Hematopoietic multipotent progenitor cell treated with erythropoietin and hydrocortisone succinate and interleukin-3 and kit ligand, for 15 days (in vitro differentiated cells): ENCODE results near the gene CALU.
A peak's percentile ranks its signal among the peaks of the same experiment; 100 is the strongest.

Experiments
- DNase-seq: peaks from one replicate; pipeline ENCODE4 v3.0.0-alpha.2; 2015; ENCODE audit warnings: low spot score

Gene CALU

DNA sequence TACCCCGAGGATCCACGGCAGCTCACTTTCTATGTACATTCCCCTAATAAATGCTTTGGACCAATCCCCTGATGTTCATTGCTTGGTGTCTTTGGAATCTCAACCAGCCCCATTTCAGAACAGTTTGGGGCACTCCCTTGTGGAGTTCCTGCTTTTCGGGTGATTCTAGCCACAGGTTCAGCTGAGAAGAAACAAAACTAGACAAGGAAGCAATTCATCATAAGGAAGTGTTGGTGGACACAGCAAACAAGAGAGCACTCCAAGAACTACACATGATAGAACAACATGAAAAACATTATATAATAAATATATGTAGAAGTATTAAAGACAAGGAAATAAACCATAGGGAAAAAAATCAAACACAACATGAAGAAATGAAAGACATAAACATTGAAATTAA lies 46.6 kb downstream of the CALU start:
- no peak for DNase-seq

DNA sequence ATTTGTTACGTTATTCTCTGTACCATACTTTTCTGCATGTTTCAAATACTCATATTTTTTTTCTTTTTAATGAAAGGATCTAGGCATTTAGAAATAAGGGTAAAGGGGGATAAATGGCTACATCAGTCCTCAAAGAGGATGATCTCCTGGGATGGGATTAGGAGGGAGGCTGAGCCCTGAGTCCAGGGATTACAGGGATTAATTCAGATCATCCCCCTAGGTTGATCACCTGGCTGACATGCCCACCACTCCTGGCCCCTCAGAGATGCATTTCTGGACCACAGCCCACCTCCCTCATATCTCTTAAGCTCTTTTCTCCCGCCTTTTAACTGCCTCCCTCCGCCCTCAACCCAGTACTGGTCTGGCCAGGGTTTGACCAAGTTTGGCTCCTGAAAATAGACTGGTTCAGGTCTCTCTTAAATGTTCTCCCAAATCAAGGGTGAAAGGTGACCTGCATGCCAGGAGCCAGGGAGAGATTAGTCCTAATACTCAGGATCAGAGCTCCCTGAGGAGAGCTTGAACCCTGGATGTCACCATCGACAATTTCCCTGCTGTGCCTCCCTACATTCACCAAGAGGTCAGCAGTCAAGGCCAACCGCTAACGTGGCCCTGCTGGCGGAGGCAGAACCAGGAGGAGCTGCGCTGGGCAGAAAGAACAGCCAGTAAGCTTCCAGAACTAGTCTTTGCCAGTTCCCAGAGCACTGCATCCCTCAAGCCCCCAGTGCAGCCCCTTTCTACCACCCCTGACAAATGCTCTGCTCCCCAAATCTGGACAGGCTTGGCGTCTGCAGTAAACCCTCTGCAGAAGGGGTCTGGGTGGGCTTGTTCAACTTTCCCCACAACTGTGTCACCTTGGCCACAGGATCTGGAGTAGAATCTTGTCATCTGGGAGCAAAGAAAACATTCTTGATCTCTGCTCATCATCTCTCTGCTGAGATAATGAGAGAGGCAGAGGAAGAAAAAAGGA lies 49.6 kb downstream of the CALU start:
- no peak for DNase-seq

DNA sequence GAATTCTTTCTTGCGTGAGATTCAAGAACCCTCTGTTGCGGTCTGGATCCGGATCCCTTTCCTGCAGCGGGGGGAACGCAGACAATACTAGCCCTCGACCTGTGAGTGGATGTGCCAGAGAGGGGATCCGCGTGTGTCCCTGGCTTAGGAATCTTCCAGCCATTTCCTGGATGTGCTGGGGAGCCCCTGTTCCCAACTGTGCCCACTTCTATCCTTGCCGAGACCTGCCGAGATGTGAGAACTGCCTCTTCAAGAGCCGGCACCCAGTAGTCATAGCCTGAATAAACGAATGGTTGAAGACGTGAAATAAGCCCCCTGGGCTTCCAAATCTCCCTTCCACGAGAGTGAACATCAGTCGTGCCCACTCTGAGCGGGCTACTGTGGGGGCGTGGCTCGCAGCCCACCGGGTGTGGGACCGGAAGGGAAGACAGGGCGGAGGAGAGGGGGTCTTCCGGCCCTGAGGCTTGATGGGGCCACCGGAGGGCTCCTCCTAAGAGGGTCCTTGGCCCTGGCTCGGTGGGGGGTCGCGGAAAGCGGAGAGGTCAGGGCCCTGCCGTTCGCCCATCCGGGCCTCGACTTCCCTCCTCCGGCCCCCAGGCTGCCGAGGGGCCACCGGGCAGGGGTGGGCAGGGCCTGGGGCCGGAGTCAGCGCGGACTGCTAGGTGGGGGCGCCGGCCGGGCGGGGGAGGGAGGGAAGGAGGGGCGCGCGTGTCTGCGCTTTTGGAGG lies 51.3 kb downstream of the CALU start:
- DNase-seq, result no peak

DNA sequence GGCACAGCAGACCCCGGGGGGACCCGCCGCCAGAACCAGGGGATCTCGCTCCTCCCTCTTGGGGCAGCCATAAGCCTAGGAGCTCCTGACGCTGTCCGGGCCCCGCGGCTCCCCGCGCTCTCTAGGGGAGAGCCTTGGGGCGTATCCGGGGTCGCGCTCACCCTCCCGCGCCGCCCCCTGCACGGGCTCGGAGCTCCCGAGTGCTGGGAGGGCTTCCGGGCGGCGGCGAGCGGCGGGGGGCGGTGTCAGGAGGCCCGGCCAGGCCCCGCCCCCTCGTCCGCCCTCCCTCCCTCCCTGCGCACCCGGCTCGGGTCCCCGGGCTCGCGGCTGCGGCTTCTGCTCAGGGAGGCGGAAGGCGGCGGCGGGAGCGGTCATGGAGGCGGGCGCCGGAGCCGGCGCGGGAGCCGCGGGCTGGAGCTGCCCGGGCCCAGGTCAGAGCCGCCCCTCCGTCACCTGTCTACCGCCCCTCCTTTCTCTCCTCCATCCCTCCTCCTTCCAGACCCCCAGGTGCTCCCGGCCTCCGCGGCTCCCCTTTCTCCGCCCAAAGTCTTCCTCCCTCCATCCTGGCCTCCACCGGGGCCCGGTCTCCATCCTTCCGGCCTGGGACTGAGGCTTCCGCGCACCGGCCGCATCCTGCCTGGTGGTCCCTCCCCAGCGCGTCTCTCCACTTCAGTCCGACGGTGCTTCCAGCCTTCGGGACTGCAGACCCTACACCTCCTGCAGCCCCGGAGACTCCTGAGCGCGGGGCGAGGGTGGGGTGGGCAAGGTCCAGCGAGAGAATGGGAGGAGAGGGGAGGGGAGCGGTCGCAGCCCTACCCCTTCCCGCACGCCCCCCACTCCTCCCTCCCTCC lies 52.2 kb downstream of the CALU start, which contains the start of gene CCDC136:
Gene CCDC136 (plus strand): TSS at position 848 of the 851 bp plus-strand sequence. CDS start 444 bp downstream, outside the sequence.
- DNase-seq, result peak; percentile 45

DNA sequence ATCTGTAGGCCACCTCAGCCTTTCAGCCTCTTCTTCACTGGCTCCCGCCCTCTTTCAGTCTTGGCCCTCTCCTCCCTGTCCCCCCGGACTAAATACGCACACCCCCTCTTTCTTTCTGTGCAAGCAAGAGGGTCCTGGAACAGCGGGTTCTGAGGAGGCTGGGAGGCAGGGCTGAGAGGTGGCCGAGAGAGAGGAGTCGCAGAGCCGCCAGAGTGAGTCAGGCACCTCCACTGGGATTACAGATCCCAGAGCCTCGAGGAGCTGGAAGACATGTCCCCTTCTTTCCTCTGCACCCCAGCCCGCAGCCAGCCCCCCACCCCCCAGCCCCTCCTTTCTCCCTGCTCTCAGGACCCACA lies 52.8 kb downstream of the CALU start:
- no peak for DNase-seq

DNA sequence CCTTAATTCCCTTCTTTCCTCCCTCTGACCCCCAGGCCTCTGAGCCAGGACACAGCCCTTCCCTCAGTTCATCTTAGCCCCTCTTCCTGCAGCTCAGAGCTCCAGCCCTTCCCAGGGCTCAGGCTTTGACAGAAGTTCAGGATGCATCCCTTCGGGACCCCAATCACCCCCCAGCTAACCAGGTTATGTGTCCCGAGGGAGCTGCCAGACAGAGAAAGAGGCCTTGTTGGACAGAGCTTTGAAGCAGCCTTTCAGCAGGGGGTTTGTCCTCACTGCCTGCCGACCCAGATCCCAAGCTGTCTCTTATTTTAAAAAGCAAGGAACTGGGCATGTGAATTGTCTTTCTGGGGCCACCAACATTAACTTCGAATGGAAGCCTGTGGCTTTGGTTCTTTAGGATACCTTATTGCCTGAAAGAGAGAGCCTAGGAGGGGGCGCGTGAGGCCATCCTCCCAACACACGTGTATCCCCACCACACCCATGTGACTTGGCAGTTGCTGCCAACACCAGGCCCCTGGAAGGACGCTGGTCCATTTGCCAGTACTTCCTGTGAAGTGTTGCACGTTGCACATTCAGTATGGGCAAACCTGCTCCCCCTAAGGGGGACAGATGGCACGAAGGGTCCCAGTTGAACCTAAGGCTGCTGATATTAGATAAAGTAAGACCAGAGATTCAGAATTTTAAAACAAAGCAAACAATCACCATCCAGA lies 53.5 kb downstream of the CALU start:
- peak; percentile 24 for DNase-seq

DNA sequence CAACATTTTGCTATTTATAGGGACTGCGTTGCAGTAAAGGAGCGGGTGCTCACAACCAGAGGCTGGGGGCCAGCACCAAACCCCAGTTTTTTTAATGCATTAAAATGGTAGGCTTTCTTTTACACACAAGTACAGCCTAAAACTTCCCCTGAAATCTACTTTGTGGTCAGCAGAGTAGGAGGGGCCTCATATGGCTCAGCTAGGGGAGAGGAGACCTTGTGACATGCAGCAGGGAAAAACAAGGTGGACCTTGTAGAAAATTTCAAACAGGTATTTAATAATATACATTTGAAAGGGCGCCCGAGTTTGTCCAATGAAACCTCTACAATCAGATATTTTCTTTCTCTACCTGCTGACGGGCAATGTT lies 54.0 kb downstream of the CALU start:
- no peak for DNase-seq

DNA sequence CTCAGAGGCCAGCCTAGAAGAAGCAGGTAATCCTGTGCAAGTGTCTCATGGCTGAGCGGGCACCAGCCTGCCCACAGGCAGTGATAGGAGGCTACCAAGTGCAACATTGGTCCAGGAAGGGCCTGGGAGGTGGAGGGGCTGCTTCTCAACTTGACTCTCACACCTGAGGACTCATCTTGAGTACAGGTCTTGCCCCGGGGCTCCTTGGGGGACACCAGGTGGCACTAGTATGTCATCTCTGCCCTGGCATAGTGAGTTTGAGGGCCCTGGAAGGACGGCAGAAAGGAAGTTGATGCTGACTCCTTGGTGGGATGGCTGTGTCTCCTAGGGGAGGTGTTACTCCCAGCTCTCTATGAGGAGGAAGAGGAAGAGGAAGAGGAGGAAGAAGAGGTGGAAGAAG lies 54.9 kb downstream of the CALU start:
- DNase-seq, result no peak

DNA sequence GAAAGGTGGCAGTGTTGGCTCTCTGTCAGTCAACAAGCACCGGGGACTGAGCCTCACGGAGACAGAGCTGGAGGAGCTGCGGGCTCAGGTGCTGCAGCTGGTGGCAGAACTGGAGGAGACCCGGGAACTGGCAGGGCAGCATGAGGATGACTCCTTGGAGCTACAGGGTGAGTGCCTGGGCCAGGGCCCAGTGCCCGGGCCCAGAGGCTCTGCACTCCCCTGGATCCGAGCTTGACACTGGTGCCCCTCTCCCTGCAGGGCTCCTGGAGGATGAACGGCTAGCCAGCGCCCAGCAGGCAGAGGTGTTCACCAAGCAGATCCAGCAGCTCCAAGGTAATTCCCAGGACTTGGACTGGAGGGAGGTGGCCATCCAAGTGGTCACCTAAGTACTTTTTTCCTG lies 55.3 kb downstream of the CALU start:
- no peak for DNase-seq

DNA sequence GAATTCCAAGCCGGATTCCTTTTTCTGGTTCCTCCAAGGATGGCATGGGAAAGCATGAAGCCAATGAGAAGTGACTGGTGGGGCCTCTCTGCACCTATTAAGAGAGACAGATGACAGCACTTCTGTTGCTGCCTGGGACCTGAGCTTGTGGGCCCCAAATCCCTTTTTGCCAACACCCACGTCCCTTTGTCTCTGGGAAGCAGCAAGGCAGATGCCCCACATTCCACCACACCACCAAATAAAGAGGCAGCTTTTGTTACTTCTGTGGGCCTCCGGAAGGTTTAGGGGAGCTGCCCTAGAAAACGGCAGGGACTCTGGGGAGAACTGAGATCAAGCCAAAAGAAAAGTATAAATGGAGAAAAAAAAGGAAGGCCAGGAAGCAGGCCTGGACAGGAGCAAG lies 56.0 kb downstream of the CALU start:
- no peak for DNase-seq

DNA sequence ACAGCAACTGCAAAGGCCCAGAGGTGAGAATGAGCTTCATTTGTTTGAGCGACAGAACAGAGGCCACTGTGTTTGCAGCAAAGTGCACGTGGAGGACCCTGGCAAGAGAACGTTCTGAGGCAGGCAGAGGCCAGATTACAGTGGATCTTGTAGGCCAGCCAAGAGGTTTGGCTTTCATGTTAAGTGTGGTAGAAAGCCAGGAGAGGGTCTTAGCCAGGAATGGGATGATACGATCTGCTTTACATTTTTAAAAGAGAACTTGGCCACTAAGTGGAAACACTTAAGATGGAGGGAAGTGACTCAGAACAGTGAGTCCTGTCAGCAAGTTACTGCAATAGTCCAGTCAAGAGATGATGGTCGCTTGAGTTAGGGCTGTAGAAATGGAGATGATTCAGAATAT lies 57.2 kb downstream of the CALU start:
- no peak for DNase-seq

DNA sequence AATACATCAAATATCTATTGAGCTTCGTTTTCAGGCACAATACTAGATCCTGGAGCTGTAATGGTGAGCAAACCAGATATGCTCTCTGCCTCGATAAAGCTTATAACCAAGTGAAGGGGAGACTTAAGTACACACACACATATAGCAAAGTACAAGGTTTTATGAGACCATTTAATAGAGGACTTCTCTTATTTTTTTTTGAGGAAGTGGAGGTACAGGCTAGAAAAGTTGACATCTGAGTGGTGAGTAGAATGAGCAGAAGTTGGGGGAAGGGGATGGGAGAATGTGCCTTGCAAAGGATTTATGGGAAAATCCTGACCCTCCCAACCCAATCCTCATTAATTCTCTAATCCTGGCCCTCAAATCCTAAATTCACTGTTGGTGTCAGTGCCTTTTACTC lies 60.3 kb downstream of the CALU start:
- DNase-seq, result no peak

DNA sequence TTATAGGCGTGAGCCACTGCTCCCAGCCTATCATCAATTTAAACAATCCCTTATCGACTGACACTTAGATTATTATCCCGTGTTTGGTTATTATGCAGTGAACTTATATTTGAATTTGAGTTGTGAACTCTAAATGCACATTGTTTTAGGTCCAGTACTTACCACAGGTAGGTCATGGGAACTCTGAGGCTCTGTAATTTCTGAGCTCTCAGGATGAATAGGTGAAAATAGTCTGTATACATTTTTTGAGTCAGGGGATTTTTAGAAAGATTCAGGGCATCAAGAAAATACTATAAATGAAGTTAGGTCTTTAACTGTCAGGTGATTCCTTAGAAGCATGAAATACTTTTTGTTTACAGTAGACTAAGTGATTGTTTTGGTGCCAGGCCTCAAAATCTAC lies 61.4 kb downstream of the CALU start:
- no peak for DNase-seq

DNA sequence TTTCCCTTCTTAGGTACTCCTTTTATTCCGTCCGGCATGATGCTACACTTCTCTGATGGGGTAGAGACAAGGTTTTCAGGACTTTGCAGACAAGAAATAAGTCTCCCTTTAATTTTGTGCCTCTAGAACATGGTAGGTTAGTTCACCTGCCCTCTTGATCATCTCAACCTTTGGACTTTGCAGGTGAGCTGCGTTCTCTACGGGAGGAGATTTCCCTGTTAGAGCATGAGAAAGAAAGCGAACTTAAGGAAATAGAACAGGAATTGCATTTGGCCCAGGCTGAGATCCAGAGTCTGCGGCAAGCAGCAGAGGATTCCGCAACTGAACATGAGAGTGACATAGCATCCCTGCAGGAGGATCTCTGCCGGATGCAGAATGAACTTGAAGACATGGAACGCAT lies 61.8 kb downstream of the CALU start:
- DNase-seq, result no peak

DNA sequence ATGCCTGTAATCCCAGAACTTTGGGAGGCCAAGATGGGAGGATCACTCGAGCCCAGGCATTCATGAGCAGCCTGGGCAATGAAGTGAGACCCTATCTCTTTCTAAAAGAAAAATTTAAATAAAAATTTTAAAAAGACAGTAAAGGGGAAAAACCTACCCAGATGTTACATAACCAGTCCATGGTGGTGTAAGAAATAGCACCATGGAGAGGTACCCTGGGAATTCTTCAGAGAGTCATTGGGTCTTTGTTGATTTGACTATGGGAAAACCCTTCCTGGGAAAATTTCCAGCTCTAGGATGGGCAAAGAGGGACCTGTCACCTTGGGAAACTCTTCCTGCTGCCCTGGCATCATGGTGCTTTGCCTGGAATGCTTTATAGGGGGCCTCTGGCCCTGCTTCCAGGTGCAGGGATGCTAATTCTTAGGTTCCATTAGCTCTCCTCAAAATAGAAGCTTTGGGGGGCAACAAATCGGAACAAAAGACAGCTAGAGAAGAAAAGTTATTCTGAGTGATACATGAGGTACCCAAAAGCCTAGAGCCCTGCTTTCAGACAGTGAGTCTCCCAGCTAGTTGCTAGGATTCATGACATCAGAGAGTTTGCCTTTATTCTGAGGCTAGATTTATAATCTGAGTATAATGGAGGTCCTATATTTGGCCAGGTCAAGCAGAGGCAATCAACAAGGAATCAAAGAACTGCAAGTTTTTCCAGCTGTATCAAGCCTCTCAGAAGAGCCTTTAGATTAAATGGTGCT lies 62.7 kb downstream of the CALU start:
- DNase-seq, result no peak

DNA sequence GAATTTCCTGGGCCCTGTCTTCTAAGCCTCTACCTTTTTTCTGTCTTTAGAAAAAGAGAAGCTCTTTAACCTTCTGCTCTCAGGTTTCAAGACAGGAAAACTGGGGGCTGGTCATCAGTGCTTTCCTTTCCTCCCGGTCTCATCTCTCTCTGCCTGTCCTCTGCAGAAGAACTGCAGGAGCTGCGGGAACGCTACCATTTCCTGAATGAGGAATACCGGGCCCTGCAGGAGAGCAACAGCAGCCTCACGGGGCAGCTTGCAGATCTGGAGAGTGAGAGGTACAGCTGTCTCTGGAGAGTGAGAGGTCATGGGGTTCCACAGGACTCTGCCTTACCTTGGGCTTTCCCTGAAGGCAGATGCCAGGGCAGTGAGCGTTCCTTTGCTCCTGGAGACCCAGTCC lies 65.3 kb downstream of the CALU start:
- no peak for DNase-seq

DNA sequence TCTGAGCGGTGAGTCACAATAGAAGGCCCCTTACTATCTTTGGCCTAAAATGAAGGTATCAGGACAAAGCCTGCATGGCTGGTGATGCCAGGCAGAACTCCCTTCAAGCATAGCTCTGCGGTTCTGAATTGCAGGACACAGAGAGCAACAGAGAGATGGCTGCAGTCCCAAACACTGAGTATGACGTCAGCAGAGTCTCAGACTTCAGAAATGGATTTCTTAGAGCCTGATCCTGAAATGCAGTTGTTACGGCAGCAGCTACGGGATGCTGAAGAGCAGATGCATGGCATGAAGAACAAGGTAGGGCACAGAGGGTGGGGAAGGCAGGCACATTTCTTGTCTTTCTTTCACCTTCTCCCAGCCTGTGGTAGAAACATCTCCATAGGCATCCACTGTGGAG lies 66.1 kb downstream of the CALU start:
- no peak for DNase-seq

DNA sequence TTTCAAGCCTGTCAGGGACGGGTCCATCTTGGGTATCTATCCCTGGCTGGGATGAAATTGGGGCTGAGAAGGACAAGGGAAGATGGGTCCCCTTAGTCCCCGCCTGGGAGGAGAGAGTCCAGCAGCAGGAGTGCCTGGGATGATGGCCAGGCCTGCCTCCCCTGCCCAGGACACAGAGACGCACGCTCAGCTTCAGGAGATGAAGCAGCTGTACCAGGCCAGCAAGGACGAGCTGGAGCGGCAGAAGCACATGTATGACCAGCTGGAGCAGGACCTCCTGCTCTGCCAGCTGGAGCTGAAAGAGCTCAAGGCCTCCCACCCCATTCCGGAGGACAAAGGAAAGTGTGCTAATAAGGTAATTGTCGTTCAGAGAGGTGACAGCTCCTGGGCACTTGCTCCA lies 68.0 kb downstream of the CALU start:
- DNase-seq, result no peak

DNA sequence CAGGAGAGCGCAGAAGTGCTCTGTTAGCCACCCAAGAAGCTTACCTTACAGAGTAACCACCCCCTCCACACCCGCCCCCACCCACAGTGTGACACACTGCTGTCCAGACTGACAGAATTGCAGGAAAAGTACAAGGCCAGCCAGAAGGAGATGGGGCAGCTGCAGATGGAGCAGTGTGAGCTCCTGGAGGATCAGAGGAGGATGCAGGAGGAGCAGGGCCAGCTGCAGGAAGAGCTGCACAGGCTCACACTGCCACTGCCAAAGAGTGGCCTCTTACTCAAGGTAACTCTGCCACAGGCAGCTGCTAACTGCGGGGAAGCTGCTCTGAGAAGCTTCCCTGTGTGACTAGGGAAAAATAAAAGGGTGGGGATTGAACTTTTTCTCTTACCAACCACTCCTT lies 70.2 kb downstream of the CALU start:
- no peak for DNase-seq

DNA sequence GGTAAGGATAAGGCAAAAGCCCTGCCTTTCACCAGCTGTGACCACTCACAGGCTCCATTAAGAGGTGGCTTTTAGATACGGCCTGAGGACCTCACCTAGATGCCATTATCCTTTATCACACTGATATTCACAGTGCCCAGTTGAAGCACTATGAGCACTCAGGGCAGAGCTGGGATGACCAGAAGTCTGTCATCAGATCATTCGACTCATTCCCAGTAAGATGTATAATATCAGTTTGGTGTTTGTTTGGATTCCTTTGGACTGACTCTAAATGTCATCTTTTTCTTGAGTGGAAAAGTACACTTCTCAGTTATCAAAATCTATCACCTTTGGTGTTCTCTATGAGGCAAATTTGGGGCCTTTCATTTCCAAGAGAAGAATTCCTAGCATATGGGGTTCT lies 71.3 kb downstream of the CALU start:
- no peak for DNase-seq

DNA sequence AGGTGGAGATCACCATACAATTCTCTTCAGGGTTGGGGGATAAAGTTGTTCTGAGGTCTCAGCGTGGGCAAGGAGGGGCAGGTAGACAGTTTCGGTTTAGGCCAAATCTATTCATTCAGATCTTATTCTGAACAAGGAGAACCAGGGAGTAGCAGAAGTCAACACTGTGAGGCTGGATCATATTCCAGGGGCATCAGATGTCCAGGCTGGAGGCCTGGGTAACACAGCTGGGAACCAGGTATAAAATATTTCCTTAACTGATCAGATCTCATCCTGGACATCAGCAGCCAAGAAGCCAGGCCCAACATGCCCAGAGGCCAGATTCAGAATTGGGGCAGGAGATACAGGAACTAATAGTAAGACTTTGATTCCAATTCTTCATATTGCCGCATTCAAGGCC lies 71.8 kb downstream of the CALU start:
- DNase-seq, result no peak
